HT-29 (cell line): ENCODE data around the gene NTRK3. TPM values are rescaled to one million over a fixed set of nuclear protein-coding genes. Genes with fewer than 3 reads are reported as not detected.
"Not testable (repeated sequence)": the region's sequence is repeated elsewhere in the genome, so short reads cannot be mapped to it uniquely, and the experiment has no call there.

ENCODE experiments used
- DNase-seq: peaks from one replicate; pipeline ENCODE4 v3.0.0-alpha.2; 2015; ENCODE audit warnings: low spot score
- small RNA-seq: library from RNA; depleted of rRNA; stranded (forward); fragments of <200 nt; gene quantifications from one replicate; pipeline ENCODE3, GENCODE V24; 2014
- total RNA-seq: library from RNA; depleted of rRNA; stranded (reverse); fragments of >200 nt; shearing (Covaris generic); gene quantifications from 2 replicates; pipeline ENCODE4 v1.2.3, GENCODE V29; 2014; rRNA removed

The NTRK3 gene
- total RNA-seq, 1 experiment from 2014 or later = not detected

GRCh38 chr15:87833333-87833732 lies 423.2 kb downstream of the NTRK3 start:
- DNase-seq = not testable (repeated sequence)

- no peak for DNase-seq
Observed at GRCh38 chr15:87829332-87830050, 427.0 kb downstream of the NTRK3 start.

- DNase-seq = no peak
Observed at GRCh38 chr15:87828608-87829007, 427.9 kb downstream of the NTRK3 start.

GRCh38 chr15:87827131-87827530 lies 429.4 kb downstream of the NTRK3 start:
- DNase-seq = no peak

- DNase-seq = no peak
Observed at GRCh38 chr15:87826119-87826747, 430.3 kb downstream of the NTRK3 start.

GRCh38 chr15:87818756-87819155 lies 437.8 kb downstream of the NTRK3 start:
- DNase-seq = no peak

GRCh38 chr15:87817553-87817952 lies 439.0 kb downstream of the NTRK3 start:
- DNase-seq = no peak

- no peak for DNase-seq
Observed at GRCh38 chr15:87816811-87817210, 439.7 kb downstream of the NTRK3 start.

- no peak for DNase-seq
Observed at GRCh38 chr15:87816016-87816415, 440.5 kb downstream of the NTRK3 start.

Small RNAs within 50 kb of the gene (small RNA-seq; reads per million reads assigned to genes)
- not detected for gene MED28P6

Other genes with a start within 250 kb of the NTRK3 start
- 33.7 and 47.3 TPM in 2 replicates for gene MRPL46, start 210.6 kb upstream of the NTRK3 start, total RNA-seq
- gene MRPS11, start 211.0 kb upstream of the NTRK3 start, total RNA-seq = 92.3 and 122 TPM in 2 replicates